OCI-LY1 (cell line): ENCODE results near the gene C16orf74.

Experiments
- CTCF ChIP-seq: fragments of 200-600 bp; sonication (generic), shearing (Covaris generic); IDR thresholded peaks from 2 replicates; pipeline ENCODE4 v1.5.1; 2017; ENCODE audit warnings: mild to moderate bottlenecking, antibody characterized with exemption, low read length, moderate library complexity, mixed read lengths
- EZH2 ChIP-seq: fragments of 200-600 bp; sonication (generic), shearing (Covaris generic); IDR thresholded peaks from 2 replicates; pipeline ENCODE4 v1.8.0; 2017; ENCODE audit warnings: borderline replicate concordance, mixed run types, mild to moderate bottlenecking, antibody characterized with exemption, low read length, moderate library complexity, mixed read lengths

GRCh38 chr16:85763616-85764015 lies 12.7 kb upstream of the C16orf74 start:
- TF ChIP-seq CTCF (no peak), EZH2 (no peak)
